ENCODE data around the gene SCARB1. TPM values are rescaled to one million over a fixed set of nuclear protein-coding genes. Genes with fewer than 3 reads are reported as not detected.
"Not testable (repeated sequence)": the region's sequence is repeated elsewhere in the genome, so short reads cannot be mapped to it uniquely, and the experiment has no call there.

Gene SCARB1
- total RNA-seq, 1 donor from 2014 or later, result 170 TPM

- no peak for DNase-seq (ENCODE audit: low spot score)
- peak; percentile 51 for ATAC-seq
These were observed 21.1 kb upstream of the SCARB1 start for GRCh38 chr12:124884587-124885438.

- no peak for ATAC-seq
- no peak for DNase-seq (ENCODE audit: low spot score)
These were observed 19.8 kb upstream of the SCARB1 start for GRCh38 chr12:124883263-124884130.

- DNase-seq (ENCODE audit: low spot score) (no peak), ATAC-seq (peak; percentile 9)
These were observed 17.5 kb upstream of the SCARB1 start for GRCh38 chr12:124881123-124881522.

GRCh38 chr12:124880335-124880734 lies 16.7 kb upstream of the SCARB1 start:
- DNase-seq (ENCODE audit: low spot score); ATAC-seq: not testable (repeated sequence)

GRCh38 chr12:124878795-124879516 lies 15.3 kb upstream of the SCARB1 start:
- no peak for DNase-seq (ENCODE audit: low spot score)
- ATAC-seq, result peak; percentile 5

- no peak for DNase-seq (ENCODE audit: low spot score)
- no peak for ATAC-seq
These were observed 13.8 kb upstream of the SCARB1 start for GRCh38 chr12:124877423-124877822.

- no peak for DNase-seq (ENCODE audit: low spot score)
- ATAC-seq, result no peak
These were observed 12.5 kb upstream of the SCARB1 start for GRCh38 chr12:124876171-124876570.

GRCh38 chr12:124875803-124876132 lies 12.1 kb upstream of the SCARB1 start:
- DNase-seq (ENCODE audit: low spot score) (no peak), ATAC-seq (peak; percentile 4)

- DNase-seq (ENCODE audit: low spot score), result no peak
- no peak for ATAC-seq
These were observed 11.5 kb upstream of the SCARB1 start for GRCh38 chr12:124874988-124875802.

GRCh38 chr12:124874188-124874587 lies 10.5 kb upstream of the SCARB1 start:
- DNase-seq (ENCODE audit: low spot score) (no peak), ATAC-seq (no peak)

- peak; percentile 78 for DNase-seq (ENCODE audit: low spot score)
These were observed 8.5 kb upstream of the SCARB1 start for GRCh38 chr12:124872068-124872719.

GRCh38 chr12:124871297-124871696 lies 7.6 kb upstream of the SCARB1 start:
- DNase-seq (ENCODE audit: low spot score) (no peak), ATAC-seq (no peak)

More at GRCh38 chr12:124872068-124872719, 8.5 kb upstream of the SCARB1 start:
- peak; percentile 77 for ATAC-seq

- ATAC-seq, result no peak
- no peak for DNase-seq (ENCODE audit: low spot score)
These were observed 6.9 kb upstream of the SCARB1 start for GRCh38 chr12:124870515-124870914.

- ATAC-seq (no peak), DNase-seq (ENCODE audit: low spot score) (no peak)
These were observed 5.5 kb upstream of the SCARB1 start for GRCh38 chr12:124869059-124869665.

- DNase-seq (ENCODE audit: low spot score) (no peak), ATAC-seq (no peak)
These were observed 4.8 kb upstream of the SCARB1 start for GRCh38 chr12:124868252-124869058.

- DNase-seq (ENCODE audit: low spot score), result no peak
- ATAC-seq, result peak; percentile 20
These were observed 3.8 kb upstream of the SCARB1 start for GRCh38 chr12:124867401-124867930.

GRCh38 chr12:124866883-124867400 lies 3.3 kb upstream of the SCARB1 start:
- ATAC-seq, result no peak

More at GRCh38 chr12:124866883-124867400, 3.3 kb upstream of the SCARB1 start:
- no peak for DNase-seq (ENCODE audit: low spot score)

All from left lobe of liver (tissue), 2 donors.